HK-2 (cell line): ENCODE data around the gene SMARCD3.

ENCODE experiments used
- DNase-seq: peaks from one replicate; pipeline ENCODE4 v3.0.0-alpha.2; 2018; ENCODE audit not compliant: unreplicated experiment

Gene SMARCD3

DNA sequence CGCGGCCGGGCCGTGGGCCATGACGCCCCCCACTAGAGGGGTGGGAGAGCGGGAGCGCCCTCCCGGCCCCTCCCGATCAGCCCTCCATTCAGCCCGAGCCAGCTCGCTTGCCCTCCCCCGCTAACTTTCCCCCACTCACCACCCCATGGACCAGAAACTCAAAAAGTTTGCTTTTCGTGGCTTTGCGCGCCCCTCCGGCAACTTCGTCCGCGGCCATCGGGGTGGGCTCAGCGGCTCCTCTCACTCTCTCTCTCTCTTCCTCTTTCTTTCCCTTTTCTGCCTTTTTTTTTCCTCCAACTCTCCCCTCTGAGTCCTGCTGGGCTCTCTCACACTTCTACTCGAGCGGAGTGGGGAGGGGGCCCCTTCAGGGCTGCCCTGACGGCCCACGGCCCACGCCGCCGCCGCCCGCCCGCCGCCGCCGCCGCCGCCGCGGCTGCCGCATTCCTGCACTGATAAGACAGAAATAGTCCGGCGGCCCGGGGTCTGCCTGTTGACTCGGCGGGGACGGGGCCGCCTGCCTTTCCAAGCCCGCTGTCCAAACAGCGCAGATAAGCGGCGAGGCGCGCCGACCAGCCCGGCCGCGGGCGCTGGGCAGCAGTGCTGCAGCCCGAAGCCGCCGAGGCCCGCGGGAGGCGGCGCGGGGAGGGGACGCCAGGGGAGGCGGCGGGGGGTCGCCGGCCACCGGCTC is at the start of gene SMARCD3:
Gene SMARCD3, minus strand, starts transcription at position 349 of the 688 bp plus-strand sequence. Its CDS starts 132 bp downstream, at position 217.
- peak; percentile 69 for DNase-seq

DNA sequence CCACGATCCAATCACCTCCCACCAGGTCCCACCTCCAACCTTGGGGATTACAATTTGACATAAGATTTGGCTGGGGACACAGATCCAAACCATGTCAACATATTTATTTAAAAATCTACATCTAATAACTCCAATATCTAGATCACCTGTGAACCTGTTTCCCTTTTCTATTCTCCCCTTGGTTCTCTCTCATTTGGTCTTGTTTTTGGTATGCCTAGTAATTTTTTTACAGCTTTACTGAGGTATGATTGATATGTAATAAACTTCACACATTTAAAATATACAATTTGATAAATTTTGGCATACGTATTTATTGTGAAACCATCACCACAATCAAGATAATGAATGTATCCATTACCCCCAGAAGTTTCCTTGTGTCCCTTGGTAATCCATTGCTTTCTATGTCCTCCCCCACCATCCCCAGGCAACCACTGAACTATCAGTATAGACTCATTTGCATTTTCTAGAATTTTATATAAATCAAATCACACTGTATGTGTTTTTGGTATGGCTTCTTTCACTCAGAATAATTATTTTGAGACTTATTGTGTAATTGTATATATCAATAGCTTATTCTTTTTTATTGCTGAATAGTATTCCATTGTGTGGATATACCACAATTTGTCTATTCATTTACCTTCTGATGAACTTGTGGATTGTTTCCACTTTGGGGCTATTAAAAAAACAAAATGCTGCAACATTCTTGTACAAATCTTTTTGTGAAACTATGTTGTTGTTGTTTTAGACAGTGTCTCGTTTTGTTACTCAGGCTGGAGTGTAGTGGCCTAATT is 47.9 kb upstream of the SMARCD3 start:
- DNase-seq = no peak

DNA sequence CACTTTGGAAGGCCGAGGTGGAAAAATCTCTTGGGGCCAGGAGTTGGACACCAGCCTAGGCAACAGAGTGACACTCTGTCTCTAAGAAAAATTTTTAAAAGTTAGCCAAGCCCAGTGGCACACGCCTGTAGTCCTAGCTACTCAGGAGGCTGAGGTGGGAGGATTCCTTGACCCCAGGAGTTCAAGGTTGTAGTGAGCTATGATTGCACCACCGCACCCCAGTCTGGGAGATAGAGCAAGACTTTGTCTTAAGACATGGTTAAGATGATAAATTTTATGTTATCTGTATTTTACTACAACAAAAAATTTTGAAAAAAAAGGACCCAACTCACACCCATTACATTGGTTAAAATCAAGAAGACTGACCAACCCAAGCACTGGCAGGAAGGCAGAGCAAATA is 44.4 kb upstream of the SMARCD3 start:
- no peak for DNase-seq

DNA sequence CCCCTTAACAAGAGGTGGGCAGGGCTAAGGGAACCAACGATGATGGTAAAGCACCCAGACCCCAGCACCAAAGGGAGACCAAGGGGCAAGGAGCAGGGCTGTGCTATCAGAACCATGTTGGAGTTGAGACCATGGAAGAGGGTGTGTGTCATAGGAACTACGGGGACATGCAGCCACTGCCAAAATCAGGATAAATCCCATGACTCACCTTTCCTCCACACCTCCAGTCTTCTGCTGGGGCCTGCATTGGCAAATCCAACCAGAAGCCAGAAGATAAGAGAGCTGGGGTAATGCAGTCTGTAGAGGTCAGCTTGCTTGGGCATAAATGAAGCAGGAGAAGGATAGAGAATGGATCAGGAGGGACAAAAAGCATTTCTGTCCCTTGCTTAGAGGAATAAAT is 42.7 kb upstream of the SMARCD3 start:
- DNase-seq = no peak

DNA sequence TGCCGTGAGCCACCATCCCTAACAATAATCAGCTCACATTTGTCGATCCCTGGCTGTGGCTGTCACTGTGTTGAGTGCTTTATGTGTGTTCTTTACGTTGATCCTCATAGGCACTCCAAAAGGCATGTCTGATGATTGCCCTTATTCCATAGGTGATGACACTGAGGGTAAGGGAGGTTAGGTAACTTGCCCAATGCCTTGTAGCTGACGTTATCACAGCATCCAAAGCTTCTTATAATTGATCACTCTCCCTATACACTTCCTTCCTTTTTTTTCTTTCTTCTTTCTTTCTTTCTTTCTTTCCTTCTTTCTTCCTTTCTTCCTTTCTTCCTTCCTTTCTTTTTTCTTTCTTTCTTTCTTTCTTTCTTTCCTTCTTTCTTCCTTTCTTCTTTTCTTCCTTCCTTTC is 41.9 kb upstream of the SMARCD3 start:
- DNase-seq = no peak

DNA sequence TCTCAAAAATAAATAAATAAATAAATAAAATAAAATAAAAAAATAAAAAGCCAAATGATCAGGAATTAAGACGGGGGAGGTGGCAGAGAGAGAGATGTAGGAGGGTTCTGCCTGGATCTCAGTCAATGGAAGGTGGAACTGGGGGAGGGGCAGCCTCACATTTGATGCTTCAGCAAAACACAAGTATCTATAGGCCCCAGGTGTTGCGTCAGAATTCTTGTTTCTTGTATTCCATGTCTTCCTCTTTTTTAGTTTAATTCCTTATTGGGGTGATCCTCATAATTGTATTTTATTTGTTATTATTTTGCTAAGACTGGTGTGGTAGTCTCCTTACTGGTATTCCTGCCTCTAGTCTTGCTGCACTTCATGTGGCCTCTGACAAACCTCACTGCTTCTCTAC is 41.4 kb upstream of the SMARCD3 start:
- DNase-seq = no peak

DNA sequence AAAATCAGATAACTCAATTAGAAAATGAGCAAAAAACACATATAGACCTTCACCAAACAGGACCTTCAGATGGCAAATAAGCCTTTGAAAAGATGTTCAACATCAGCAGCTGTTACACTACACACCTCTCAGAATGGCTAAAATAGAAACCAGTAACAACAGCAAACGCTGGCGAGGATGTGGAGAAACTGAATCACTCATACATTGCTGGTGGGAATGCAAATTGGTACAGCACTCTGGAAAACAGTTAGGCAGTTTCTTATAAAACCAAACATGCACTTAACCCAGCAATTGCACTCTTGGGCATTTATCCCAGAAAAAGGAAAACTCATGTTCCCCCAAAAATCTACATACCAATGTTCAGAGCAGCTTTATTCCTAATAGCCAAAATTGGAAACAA is 37.7 kb upstream of the SMARCD3 start:
- no peak for DNase-seq

DNA sequence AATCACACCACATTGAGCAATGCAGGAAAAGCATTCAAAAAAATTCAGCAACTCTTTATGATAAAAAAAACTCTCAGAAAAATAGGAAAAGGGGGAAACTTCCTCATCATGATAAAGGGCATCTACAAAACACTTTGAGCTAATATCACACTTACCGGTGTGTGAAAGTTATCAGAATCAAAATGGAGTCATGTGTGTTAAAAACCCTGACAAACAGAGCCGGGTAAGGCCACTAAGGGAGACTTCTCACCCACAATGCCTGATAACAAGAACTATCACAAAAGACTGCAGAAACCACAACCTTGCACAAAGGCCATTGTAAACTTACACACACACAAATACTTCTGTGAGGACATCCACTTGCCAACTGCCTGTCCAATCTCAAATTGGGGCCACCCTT is 34.8 kb upstream of the SMARCD3 start:
- DNase-seq = no peak

DNA sequence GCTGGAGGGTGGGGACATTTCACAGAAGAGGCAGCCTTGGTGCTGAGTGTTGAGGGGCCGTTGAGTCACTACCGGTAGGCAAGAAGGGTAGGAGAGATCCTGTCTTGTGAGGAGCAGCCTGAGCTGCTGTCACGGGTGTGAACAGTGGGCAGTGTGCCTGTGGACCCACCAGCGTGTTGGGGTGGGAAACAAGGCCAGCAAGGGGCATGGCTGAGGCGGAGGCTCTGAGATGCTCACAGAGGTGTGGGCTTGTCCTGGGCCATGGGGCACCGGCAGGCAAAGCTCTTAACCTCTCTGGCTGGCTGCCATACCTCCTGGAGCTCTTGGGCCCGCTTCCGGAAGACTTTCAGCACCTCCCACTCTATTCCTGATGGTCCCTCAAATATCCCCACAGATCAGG is 33.6 kb upstream of the SMARCD3 start:
- no peak for DNase-seq

DNA sequence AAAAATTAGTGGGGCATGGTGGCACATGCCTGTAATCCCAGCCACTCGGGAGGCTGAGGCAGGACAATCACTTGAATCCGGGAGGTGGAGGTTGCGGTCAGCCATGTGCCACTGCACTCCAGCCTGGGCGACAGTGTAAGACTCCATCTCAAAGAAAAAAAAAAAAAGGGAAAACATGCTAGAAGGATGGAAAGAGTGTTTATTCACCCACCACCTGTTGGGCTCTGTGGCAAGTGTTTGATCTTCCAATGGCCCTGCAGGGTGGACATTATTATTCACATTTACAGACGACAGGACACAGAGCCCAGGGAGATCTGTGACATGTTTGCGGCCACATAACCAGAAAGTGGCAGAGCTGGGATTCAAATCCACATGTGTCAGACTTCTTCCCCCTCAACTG is 33.2 kb upstream of the SMARCD3 start:
- DNase-seq = no peak

DNA sequence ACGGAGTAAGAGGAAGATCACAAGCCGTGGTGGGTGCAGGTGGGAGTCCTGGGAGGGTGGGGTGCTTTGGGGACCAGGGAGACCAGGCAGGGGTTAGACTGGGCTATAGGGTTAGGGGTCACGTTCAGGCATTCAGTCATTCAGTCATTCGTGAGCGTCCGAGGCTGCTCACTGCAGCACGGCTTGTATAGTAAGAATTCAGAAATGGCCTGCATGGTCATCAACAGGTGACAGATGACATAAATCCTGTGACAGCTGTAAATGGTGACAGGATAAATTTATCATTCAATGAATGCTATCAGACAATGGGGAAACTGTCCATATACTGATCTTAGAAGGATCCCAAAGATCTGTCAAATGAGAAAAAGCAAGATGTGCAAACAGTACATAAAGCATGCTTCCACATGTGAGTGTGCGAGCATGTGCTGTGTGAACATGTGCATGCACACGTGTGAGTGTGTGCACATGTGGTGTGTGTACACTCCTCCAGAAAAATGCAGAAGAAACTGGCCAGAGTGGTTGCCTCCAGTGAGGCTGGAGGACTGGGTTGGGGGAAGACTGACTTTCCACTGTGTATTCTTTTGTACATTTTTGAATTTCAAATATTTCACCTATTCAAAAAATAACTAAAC is 32.0 kb upstream of the SMARCD3 start:
- no peak for DNase-seq

DNA sequence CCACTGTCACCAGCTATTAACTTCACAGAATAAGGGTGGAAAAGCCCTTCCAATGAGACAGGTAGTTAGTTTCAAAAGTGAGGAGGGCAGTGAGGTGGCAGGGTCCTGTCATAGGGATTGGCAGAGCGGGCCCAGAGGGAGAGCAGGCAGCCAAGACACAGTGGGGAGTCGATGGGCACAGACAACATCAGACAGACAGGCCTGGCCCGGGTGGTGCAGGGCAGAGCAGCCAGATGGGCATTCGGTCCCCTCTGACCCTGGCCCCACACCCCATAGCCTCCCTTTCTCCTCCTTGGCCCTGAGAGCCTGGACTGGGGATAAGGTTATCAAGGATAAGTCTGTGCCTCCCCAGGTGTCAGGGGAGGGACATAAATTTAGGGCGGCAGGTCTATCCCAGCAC is 31.4 kb upstream of the SMARCD3 start:
- no peak for DNase-seq

DNA sequence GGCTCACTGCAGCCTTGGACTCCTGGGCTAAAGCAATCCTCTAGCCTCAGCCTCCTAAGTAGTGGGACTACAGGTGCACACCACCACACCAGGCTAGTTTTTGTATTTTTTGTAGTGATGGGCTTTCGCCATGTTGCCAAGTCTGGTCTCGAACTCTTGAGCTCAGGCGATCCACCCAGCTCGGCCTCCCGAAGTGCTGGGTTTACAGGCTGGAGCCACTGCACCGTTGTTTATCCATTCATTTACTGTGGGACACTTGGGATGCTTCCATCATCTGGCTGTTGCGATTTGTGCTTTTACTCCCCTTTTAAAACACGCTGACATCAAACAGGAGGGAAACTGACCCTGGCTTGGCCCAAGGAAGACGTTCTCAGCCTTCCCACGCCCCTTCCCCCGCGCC is 30.5 kb upstream of the SMARCD3 start:
- DNase-seq = no peak

DNA sequence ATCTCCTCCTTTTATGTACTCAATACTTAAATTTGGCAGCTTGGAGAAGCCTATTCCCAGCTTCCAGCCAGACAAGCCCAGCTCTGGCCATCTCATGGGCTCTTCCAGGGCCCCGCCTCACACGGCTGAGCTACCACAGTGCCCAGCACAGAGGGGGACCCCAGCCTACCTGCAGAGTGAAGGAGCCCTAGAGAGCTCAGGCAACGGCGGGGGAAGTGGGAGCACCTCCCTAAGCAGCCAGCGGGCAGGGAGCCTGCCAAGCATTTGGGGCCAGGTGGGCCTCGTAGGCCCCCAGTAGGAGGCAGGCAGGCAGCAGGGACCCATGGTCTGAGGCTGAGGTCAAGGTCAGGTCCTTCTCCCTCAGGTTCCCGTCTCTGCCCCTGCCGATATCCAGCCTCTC is 29.1 kb upstream of the SMARCD3 start:
- DNase-seq = no peak

DNA sequence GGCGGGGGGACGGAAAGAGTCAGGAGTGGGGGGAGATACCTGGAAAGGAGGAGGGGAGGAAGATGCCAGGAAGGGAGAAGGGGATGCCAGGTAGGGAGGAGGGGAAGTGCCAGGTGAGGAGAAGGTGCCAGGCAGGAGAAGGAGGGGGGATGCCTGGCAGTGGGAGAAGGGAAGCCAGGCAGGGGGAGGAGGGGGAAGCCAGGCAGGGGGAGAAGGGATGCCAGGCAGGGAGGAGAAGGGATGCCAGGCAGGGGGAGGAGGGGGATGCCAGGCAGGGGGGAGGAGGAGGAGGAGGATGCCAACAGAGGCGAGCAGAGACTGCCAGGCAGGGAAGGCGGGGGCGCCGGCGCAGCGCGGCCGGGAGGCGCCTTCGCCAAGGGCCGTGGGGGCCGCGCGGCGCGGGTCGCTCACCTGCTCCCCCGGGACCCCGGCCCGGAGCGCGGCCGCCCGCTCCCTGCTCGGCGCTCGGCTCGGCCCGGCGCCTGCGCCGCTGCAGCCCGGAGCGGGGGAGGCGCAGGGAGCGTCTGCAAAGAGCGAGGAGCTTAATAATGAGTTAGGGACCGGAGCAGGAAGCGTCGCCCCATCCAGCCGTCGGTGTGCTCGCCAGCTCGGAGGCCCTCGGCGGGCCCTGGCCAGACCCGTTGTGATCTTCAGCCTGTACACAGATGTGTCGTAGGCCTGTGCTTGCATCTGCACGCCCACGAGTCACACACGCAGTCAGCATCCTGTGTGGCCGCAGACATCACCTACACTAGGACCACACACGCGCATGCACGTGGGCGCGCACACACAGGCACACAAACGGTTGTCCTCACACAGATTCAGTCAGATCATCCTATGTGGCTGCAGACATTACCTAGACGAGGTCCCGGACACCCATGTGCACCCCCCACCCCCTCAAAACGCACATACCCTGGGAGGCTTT is 28.4 kb upstream of the SMARCD3 start:
- peak; percentile 39 for DNase-seq

DNA sequence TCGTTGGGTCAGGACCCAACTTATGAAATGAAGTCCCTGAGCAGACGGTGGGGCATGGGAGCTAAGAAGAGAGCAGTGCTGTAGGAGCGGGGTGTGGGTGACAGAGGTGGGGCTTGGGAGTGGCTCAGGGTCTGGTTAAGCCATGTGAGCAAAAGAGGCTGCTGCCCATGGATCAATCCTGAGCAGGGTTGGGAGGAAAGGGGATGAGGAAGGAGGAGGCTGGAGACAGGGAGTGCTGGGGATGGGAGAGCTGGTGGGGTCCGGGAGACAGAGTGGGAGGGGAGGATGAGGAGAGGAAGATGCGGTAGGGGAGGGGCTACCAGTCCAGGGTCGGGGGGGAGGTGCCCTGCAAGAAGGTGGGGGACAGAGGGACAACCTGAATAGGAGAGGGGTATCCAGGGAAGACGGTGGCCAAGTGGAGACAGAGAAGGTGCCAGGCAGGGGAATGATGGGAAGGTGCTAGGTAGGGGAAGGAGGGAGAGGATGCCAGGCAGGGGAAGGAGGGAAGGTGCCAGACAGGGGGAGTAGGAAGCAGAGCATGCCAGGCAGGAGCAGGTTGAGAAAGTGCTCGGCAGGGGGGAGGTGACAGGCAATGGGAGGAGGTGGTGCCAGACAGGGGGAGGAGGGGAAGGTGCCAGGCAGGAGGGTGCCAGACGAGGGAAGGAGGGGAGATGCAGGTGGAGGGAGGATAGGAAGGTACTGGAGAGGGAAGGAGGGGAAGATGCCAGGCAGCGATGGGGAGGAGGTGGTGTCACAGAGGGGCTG is 27.5 kb upstream of the SMARCD3 start:
- DNase-seq = no peak

DNA sequence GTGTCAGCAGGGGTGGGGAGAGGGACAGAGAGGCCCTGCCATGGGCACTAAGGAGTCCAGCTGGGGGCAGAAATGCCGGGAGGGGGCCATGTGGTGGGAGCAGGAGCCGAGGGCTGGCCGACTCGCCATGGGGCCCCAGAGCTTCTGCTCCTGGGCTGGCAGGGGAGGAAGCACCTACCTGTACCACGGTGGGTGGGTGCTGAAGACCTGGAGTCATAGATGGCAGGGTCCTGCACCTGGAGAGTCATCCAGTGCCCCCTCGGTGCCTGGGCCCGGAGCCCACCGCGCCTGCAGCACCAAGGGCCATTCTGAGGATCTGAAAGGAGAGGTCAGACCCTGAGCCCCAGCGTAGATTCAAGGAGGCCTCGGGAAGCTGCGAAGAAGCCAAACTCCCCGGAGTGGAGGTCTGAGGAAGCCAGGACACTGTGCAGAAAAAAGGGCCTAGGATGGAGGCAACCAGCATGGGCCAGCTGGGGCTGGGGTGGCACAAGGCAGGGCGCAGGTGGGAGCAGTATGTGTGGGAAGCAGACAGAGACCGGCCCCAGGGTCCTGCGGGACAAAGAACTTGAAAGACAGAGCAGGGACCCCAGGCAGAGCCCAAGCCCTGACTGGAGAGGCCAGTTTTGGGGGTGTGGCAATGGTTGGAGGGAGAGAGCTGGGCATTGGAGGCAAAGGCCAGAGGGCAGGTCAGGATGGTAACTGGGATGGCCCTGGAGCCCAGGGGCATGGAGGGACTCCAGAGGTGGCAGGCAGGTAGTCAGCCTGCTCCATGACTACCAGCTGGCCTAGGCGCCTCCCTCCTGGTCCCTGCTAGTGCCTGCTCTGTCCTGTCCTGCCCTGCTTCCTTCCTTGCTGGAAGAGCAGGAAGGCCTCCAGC is 26.7 kb upstream of the SMARCD3 start:
- DNase-seq = no peak

DNA sequence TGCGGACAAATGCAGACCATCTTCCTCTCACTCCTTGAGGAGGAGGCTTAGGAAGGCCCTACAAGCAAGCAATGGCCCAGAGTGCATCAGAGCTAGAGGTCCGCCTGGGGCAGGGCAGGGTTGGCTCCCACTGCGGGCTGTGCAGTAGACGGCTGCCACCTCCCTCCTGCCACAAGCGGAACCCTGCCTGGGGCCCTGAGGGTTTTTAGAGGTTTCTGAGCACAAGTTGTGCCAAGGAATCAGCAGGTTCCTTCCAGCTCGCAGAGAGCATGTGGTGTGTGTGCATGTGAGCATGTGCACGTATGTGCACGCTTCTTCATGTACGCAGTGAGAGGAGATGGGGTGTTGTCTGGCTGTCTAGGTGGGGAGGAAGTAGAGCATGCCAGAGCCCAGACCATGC is 25.9 kb upstream of the SMARCD3 start:
- no peak for DNase-seq

DNA sequence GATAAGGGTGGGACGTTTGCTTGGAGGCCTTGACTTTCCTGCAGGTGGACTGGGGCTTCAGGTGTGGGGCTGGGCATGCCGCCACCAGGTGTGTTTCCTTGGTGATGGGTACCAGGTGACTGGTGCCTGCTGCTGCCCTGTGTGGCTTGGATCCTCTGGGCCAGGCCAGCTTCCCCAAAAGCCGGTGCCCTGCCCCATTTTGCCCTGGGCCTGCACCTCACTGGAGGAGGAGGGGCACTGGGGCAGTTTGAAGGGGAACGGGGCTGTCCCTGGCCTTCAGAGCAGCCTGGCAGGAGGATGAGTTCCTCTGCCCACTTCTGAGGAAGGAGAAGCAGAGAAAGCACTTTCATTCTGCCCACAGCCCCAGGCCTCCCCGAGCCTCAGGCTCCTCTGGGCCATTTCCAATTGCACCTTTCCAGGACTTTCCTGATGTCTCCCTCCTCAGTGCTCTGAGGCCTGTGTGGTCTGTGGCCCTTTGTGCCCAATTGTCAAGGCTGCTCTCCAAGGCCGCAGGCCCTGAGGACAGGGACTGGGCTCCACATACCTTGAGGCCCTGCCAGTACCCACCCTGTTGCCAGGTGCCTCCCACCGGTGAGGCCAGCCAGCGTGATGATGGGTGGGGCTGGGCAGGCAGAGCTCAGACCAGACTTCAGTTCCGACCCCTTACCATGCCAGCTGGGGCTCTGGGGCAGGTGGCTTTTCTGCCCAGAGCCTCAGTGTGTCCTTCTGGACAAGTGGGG is 25.3 kb upstream of the SMARCD3 start:
- DNase-seq = no peak
